Cardiac septum (tissue), 1 donor: ENCODE measurements around the gene DNAJC17. TPM values are rescaled to one million over a fixed set of nuclear protein-coding genes. Genes with fewer than 3 reads are reported as not detected.
A peak's percentile ranks its signal among the peaks of the same experiment; 100 is the strongest.

Source experiments
- DNase-seq: peaks from one replicate; pipeline ENCODE4 v3.0.0-alpha.2; 2020; ENCODE audit warnings: low spot score
- intact Hi-C: fragments of 100-400 bp; cut with DNase I; formaldehyde crosslinking; loops from one replicate; pipeline ENCODE4 v1.14.0; 2022
- total RNA-seq: library from RNA; stranded (reverse); fragmentation: NEBNext Ultra II Directional; extraction: Animal tissue kit (Norgen Biotek cat#: 25700); gene quantifications from one replicate; pipeline ENCODE4 v1.2.1, GENCODE V29; 2021
- donor health status: DM: no; HTN: no; CAD: no.

The DNAJC17 gene
- total RNA-seq, 1 donor from 2014 or later = 19.1 TPM

- DNase-seq = no peak
- intact Hi-C loops = no loop called here
These were observed 37.0 kb downstream of the DNAJC17 start for GRCh38 chr15:40770147-40770721.

DNA sequence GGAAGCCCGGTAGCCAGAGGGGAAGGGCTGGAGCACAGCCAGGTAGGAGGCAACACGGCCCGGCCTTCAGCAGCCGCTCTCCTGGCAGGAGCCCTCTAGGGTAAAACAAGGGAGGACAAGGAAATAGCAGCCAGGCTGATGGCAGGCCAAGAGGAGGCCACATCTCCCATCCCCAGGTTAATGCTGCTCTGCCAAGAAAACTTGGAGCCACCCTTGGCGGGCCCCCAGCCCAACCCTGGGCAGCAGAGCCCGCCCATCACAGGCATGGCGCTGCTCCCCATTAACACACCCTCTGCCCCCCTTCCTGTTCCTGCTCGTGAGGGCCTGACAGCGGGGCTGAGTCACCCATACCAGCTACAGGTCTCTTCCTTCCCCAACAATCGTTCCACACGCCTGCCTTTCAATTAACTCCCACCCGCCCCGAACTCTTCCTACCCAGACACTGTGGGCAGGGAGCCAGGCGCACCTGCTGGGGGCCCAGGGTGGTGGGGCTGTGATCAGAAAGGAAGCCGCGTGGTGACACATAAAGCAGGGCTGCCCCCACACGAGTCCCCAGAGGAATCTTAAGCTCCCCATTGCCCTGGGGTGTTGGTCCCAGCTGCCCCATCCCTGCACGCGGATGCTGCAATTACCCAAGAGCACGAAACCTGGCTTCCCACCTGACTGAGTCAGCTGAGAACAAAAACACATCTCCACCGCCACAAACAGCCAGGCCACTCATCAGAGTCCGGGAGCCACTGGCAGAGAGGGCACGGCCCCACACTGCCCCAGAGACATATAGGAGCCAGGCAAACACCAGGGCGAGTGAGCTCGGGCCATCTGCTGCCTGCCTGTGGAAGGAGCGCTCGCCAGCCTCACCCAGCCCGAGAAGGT, 37.8 kb downstream of the DNAJC17 start, which contains the start of gene C15orf62:
Gene C15orf62, plus strand, starts transcription at position 707 of the 873 bp plus-strand sequence. CDS start 516 bp downstream, outside the sequence.
- intact Hi-C loops = no loop called here
- no peak for DNase-seq

DNA sequence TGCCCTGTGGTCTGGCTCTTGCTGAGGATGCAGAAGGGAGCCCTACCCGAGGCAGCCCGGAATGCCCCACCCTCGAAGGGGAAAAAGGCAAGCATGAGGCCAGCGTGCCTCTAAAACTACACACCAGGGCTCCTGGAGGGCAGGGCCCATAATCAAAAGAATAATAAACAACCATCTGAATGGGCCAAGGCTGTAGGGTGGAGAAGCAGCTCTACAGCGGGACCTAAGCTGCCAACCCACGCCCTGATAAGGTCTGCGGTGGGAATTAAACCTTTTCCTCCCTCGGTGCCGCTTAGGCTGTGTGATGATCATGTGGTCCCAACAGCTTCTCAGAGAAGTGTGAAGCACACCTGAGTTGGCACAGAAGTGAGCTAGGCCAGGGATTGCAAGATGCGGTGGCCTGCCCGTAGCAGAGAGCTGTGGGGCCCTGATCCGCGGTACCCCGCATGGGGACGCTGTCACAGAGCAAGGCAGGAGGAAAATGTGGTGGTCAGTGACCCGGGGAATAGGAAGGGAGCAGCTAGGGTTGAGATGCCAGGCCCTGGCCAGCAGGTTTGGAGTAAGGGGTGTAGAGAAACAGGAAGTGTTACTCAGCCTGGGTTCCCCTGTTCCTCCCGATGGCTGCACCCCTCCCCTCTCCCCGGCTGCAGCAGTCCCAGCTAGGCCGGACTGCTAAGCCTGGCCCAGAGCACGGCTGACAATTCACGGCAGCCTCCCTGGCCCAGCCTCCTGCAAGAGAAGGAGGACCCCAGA, 38.6 kb downstream of the DNAJC17 start:
- intact Hi-C loops = no loop called here
- DNase-seq = no peak

DNA sequence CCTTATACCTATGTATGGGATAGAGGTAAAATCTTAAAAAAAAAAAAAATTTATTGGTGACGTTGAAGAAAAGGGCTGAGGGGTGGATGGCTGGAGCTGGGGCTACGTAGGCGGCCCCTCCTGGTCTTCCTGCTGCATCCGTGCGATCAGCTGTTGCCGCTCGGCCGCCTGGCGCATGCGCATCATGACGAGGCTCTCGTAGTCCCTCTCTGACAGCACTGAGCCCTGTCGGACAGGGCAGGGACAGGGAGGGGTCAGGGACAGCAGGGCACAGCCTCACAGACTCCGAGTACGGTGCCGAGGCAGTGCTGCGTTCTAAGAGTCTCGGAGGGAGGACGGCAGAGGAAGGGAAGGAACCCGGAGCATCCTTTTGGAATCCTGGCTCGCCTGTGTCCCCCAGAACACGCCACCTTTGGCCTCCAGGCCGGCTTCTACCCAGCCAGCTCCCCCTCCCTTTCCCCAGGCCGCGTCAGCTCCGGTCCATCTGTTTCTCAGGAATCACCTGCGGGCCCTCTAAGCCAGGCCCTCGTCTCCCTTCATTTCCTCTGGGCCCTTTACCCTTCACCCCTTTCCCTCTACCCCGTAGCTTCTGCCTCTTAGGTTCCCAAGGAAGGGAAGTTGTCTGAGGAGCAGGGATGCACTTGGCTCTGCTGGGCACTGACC, 39.3 kb downstream of the DNAJC17 start:
- intact Hi-C loops = no loop called here
- no peak for DNase-seq

- DNase-seq = no peak
- intact Hi-C loops = no loop called here
These were observed 40.1 kb downstream of the DNAJC17 start for GRCh38 chr15:40766906-40767837.

- intact Hi-C loops = no loop called here
- DNase-seq = no peak
These were observed 41.0 kb downstream of the DNAJC17 start for GRCh38 chr15:40766194-40766815.

DNA sequence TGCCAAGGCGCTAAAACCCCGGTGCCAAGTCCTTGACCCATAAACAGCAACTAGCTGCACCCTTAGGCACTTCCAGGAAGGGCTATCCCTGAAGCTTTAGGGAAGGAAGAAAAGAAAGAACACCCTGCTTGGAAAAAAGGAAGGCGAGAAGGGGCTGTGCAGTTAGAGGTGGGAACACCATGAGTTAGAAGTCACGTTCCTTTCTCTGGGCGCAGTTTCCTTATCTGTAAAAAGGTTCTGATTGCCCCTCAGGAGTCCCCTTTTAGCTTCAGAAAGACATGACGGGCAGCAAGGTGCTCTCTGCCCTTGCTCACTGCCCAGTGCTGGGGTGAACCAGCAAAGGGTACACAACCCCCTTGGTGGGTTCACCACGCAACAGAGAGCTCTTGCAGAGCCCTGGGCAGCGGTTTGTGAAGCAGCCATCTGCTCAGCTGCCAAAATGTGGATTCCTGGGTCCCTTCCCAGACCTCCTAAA, 42.6 kb downstream of the DNAJC17 start:
- intact Hi-C loops = loop anchor here (5.0 kb wide), 1 partner anchor 72 kb away; no protein-coding TSS in a partner anchor
- no peak for DNase-seq

DNA sequence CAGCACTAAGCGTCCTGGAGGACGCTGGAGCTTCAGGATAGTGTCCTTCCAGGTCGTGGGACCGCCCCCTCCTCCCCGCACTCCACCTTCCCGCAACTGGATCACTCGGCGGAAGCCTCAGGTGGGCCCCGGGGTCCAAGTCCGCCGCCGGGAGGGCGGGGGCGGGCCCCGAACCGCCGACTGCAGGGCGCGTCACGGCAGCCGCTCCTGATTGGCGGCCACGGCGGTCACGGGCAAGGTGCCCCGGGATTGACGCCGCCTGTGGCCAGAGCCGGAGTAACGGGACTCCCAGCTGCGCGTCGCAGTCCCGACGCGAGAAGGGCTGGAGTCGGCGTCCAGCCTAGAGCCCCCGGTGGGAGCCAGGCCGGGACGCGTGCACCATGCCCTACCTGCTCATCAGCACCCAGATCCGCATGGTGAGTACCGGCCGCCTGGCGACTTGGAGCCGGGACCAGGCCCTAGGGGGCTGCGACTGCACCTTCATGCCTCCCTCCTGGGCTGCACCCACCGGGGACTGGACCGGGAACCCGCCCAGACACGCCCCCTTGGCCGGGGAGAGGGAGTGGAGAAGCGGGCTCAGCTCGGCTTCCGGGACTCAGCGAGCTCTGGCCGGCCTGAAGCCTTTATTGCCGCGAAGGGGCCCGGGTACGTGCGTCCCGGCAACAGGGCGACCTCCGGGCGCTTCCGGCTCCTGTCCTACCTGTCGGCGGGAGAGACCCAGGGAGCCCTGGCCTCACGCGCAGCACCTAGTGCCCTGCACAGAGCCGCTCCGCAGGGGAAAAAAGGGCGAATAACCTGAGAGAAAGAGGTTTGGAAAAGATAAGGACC, 43.3 kb downstream of the DNAJC17 start, which contains the start of gene GCHFR:
Gene GCHFR, plus strand, starts transcription at position 268 of the 828 bp plus-strand sequence. Its CDS starts 113 bp downstream, at position 381.
- intact Hi-C loops = loop anchor here (5.0 kb wide), 1 partner anchor 72 kb away; no protein-coding TSS in a partner anchor
- DNase-seq = peak; percentile 84

GRCh38 chr15:40762919-40763800, 44.1 kb downstream of the DNAJC17 start:
- intact Hi-C loops = loop anchor here (5.0 kb wide), 1 partner anchor 71 kb away; no protein-coding TSS in a partner anchor
- DNase-seq = no peak

DNA sequence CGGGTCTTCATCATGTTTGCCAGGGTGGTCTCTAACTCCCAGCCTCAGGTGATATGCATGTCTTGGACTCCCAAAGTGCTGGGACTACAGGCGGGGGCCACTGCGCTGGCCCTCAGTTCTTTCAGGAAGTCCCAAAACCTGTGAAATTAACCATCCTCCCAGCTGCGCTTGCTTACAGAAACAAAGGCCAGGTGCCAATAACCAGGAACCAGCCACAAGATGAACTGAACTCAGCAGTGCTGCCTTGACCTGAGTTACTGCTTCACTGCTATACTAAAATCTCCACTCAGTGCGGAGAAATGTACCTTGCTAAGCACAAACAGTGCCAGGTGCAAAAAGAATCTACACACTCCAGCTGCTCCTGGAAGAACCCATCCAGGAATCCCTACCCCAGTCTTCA, 47.3 kb downstream of the DNAJC17 start:
- DNase-seq = no peak
- intact Hi-C loops = loop anchor here (5.0 to 10.0 kb wide), 3 partner anchors 68 to 165 kb away; partner anchors contain the start of genes KNL1 and VPS18

DNA sequence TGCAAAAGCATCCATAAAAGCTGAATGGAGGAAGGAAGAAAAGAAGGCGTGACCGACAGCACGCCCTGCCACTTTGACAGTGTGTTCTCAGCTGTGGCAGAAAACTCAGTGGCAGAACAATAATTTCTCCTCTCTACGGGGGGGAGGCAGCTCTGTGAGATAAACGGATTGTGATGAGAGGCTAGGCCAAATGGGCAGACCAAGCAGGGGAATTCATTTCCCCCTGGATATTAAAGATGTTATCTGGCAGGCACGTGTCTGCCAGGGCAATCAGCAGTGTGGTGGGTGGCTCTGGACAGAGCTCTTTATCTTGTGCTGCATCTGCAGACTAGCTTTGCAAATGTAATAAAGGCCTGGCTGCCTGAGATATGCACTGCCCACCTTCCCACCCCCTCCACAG, 50.3 kb downstream of the DNAJC17 start:
- intact Hi-C loops = loop anchor here (10.0 kb wide), 2 partner anchors 138 to 162 kb away; partner anchors contain the start of genes KNL1 and VPS18
- DNase-seq = no peak

DNA sequence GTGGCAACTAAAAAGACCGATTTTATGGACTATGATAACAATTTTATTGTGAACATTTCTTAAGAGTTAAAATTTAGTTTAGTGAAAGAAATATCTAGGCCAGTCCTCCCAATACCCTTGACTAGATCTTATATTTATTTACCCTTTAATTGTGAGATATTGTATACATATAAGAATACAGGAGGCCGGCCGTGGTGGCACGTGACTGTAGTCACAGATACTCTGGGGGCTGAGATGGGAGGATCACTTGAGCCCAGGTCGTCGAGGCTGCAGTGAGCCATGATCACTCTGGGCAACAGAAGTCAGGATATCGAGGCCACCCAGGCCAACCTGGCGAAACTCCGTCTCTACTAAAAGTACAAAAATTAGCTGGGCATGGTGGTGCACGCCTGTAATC, 51.5 kb downstream of the DNAJC17 start:
- DNase-seq = no peak
- intact Hi-C loops = loop anchor here (1.0 to 10.0 kb wide), 3 partner anchors 51 to 161 kb away; partner anchors contain the start of genes DNAJC17, KNL1, VPS18 and ZFYVE19

DNA sequence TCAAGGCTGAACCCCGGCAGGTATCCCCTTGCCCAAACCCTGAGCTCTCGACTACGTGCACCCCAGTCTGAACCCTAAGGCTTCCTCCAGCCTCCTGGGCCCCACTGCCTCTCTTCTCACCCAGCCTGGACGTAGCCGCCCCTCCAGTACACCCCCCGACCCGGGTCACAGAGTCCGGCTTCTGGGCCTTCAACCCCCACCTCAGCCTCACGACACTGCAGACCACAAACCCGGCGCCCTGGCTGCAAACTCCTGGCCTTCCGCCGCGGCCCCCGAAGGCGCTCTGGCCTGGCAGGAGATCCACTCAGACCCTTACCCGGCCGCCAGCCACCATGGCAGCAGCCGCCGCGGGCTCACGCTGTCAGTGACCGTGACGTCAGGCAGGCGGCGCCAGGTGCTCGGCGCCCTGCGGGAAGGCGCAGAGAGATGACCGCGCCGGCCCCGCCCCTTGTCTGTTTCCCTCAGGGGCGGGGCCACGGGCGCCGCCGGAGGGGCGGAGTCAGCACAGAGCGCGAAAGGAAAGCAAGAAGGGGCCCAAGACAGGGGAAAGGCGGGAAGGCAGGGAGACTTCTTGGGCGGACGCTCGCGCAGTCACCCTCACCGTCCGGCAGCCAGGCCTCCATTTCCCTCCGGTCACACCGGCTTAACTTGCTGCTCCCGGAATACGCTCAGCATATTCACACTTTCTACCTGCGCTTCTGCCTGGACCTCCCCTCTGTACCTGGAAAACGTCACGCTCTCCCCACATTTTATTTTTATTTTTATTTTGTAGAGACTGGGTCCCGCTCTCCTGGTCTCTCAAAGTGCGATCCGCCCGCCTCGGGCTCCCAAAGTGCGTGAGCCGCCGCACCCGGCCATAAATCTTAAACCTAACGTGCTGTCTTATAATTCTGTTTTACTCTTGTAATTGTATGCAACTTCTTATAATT, 52.1 kb downstream of the DNAJC17 start, which contains the start of gene RMDN3:
Gene RMDN3, minus strand, starts transcription at position 372 of the 929 bp plus-strand sequence. CDS start 471 bp downstream, outside the sequence.
- intact Hi-C loops = loop anchor here (1.0 to 10.0 kb wide), 4 partner anchors 52 to 160 kb away; partner anchors contain the start of genes DNAJC17, KNL1, RAD51 and VPS18
- DNase-seq = peak; percentile 96

- DNase-seq = no peak
- intact Hi-C loops = loop anchor here (5.0 to 10.0 kb wide), 3 partner anchors 57 to 160 kb away; partner anchors contain the start of genes KNL1, RAD51 and VPS18
These were observed 52.7 kb downstream of the DNAJC17 start for GRCh38 chr15:40754574-40754882.
